Measurements from ENCODE around the gene SETD5.

DNA sequence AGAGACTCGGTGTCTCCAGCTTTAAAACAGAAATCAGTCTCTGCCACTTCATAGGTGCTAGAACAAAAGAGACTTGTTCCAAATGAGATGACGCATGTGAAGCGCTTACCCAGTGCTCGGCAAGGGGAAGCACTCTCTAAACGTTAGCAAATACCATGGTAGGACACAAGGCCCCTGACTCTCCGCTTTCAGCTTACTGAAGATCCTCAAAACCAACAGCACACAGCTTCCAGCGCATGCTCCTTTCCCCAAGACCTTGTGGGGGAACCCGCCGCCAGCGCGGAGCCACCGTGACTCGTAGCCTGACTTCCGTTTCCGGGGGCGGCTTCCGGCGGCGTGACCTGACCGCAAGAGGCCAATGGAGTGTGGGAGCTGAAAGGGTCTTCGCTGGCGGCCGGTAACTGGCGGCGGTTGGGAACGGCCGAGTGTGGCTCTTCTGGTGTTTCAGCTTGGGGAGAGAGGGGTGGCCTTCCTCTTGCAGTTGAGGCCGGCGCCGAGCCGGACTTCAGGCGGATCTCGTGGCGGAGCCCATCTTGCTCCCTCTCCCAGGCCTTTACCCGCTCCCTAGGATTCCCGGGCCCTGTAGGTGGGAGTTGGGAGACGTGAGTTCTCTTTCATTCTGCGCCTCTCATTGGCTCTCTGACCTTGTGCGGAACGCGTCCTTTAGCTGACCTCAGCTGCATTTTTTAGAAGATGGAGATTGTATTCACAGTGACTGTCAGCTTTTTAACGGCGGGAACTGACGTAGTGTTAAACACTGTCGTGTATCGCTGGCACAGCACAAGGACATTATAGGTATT, 34.5 kb upstream of the SETD5 start, which contains the start of gene THUMPD3:
- TF ChIP-seq, protein P1, sequence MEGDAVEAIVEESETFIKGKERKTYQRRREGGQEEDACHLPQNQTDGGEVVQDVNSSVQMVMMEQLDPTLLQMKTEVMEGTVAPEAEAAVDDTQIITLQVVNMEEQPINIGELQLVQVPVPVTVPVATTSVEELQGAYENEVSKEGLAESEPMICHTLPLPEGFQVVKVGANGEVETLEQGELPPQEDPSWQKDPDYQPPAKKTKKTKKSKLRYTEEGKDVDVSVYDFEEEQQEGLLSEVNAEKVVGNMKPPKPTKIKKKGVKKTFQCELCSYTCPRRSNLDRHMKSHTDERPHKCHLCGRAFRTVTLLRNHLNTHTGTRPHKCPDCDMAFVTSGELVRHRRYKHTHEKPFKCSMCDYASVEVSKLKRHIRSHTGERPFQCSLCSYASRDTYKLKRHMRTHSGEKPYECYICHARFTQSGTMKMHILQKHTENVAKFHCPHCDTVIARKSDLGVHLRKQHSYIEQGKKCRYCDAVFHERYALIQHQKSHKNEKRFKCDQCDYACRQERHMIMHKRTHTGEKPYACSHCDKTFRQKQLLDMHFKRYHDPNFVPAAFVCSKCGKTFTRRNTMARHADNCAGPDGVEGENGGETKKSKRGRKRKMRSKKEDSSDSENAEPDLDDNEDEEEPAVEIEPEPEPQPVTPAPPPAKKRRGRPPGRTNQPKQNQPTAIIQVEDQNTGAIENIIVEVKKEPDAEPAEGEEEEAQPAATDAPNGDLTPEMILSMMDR (IDR thresholded peaks at IDR 0.05) = no peak
- TF ChIP-seq EZH2 (IDR thresholded peaks at IDR 0.05; ENCODE audit: borderline replicate concordance, insufficient read depth, low read depth, low read length, poor library complexity, severe bottlenecking) = no peak

All from B cell (primary cell).